ENCODE measurements around the gene DCAF17.

DNA sequence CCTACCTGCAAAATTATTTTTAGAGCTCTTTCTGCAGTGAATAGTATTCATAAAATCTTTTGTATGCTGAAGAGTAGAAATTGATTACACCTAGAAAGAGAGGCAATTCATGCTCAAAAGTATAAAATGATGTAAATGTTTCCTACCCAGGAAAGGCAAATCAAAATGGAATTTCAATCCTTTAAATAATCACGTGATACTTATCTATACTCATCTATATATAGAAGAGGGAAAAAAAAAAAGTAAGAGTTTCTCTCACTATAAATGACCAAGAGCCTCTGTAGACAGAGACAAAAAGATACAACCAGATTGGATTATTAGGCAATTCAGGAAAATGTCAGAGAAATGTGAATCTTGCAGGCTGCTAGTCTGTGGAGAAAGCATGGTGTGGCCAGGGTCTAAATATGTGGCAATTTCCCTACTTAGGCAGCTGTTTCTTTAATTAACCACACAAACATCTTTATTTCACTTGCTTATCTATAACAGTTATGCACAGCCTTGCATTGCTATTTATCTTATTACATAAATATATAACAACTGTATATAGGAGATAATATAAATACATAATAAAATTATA is 39.8 kb upstream of the DCAF17 start:
- TF ChIP-seq FOSL2 (CRISPR knock-in tag; IDR thresholded peaks at IDR 0.05): no peak
- no peak for TF ChIP-seq ZFX (CRISPR knock-in tag; IDR thresholded peaks at IDR 0.05; ENCODE audit: low read depth)
- TF ChIP-seq POLR2A (IDR thresholded peaks at IDR 0.05; ENCODE audit: insufficient read depth in 1 of 2, low read depth in 2 of 2, low read length in 2 of 2): no peak
- TF ChIP-seq, protein P1, sequence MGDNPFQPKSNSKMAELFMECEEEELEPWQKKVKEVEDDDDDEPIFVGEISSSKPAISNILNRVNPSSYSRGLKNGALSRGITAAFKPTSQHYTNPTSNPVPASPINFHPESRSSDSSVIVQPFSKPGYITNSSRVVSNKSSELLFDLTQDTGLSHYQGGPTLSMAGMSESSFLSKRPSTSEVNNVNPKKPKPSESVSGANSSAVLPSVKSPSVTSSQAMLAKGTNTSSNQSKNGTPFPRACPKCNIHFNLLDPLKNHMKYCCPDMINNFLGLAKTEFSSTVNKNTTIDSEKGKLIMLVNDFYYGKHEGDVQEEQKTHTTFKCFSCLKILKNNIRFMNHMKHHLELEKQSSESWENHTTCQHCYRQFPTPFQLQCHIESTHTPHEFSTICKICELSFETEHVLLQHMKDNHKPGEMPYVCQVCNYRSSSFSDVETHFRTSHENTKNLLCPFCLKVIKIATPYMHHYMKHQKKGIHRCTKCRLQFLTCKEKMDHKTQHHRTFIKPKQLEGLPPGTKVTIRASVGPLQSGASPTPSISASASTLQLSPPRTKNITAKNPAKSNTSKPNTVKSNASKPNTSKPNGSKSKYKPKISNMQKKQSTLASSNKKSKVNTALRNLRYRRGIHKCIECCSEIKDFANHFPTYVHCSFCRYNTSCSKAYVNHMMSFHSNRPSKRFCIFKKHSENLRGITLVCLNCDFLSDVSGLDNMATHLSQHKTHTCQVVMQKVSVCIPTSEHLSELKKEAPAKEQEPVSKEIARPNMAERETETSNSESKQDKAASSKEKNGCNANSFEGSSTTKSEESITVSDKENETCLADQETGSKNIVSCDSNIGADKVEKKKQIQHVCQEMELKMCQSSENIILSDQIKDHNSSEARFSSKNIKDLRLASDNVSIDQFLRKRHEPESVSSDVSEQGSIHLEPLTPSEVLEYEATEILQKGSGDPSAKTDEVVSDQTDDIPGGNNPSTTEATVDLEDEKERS (CRISPR knock-in tag; IDR thresholded peaks at IDR 0.05): no peak
- TF ChIP-seq NFIB (CRISPR knock-in tag; IDR thresholded peaks at IDR 0.05; ENCODE audit: borderline replicate concordance): no peak
- TF ChIP-seq TBX2 (CRISPR knock-in tag; IDR thresholded peaks at IDR 0.05; ENCODE audit: borderline replicate concordance): no peak
- TF ChIP-seq EP300 (IDR thresholded peaks at IDR 0.05; ENCODE audit: low read depth in 2 of 2, low read length in 2 of 2): no peak
- TF ChIP-seq EP300 (CRISPR knock-in tag; IDR thresholded peaks at IDR 0.05; ENCODE audit: borderline replicate concordance): no peak
- TF ChIP-seq, protein P2, sequence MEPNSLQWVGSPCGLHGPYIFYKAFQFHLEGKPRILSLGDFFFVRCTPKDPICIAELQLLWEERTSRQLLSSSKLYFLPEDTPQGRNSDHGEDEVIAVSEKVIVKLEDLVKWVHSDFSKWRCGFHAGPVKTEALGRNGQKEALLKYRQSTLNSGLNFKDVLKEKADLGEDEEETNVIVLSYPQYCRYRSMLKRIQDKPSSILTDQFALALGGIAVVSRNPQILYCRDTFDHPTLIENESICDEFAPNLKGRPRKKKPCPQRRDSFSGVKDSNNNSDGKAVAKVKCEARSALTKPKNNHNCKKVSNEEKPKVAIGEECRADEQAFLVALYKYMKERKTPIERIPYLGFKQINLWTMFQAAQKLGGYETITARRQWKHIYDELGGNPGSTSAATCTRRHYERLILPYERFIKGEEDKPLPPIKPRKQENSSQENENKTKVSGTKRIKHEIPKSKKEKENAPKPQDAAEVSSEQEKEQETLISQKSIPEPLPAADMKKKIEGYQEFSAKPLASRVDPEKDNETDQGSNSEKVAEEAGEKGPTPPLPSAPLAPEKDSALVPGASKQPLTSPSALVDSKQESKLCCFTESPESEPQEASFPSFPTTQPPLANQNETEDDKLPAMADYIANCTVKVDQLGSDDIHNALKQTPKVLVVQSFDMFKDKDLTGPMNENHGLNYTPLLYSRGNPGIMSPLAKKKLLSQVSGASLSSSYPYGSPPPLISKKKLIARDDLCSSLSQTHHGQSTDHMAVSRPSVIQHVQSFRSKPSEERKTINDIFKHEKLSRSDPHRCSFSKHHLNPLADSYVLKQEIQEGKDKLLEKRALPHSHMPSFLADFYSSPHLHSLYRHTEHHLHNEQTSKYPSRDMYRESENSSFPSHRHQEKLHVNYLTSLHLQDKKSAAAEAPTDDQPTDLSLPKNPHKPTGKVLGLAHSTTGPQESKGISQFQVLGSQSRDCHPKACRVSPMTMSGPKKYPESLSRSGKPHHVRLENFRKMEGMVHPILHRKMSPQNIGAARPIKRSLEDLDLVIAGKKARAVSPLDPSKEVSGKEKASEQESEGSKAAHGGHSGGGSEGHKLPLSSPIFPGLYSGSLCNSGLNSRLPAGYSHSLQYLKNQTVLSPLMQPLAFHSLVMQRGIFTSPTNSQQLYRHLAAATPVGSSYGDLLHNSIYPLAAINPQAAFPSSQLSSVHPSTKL (CRISPR knock-in tag; IDR thresholded peaks at IDR 0.05): no peak
- TF ChIP-seq SP1 (IDR thresholded peaks at IDR 0.05): no peak
- TF ChIP-seq SP1 (CRISPR knock-in tag; IDR thresholded peaks at IDR 0.05): no peak
- TF ChIP-seq, protein P3, sequence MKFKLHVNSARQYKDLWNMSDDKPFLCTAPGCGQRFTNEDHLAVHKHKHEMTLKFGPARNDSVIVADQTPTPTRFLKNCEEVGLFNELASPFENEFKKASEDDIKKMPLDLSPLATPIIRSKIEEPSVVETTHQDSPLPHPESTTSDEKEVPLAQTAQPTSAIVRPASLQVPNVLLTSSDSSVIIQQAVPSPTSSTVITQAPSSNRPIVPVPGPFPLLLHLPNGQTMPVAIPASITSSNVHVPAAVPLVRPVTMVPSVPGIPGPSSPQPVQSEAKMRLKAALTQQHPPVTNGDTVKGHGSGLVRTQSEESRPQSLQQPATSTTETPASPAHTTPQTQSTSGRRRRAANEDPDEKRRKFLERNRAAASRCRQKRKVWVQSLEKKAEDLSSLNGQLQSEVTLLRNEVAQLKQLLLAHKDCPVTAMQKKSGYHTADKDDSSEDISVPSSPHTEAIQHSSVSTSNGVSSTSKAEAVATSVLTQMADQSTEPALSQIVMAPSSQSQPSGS (CRISPR knock-in tag; IDR thresholded peaks at IDR 0.05): no peak
